GM10248 (cell line): Measurements from ENCODE around the gene KCNT1.

Experiments used
- CTCF ChIA-PET: fragments of 300-600 bp; sonication (Branson Sonifier 250); formaldehyde crosslinking; extraction: SDS; loops from one replicate; lab custom pipeline; 2021; ENCODE audit warnings: antibody characterized with exemption; lab: Yijun Ruan, JAX
- POLR2A ChIA-PET: fragments of 350-650 bp; sonication (Branson Sonifier 250); formaldehyde crosslinking; extraction: SDS; loops from one replicate; lab custom pipeline; 2020; ENCODE audit warnings: antibody characterized with exemption; lab: Yijun Ruan, JAX
- DNase-seq: peaks from one replicate; pipeline ENCODE4 v3.0.0; 2012; ENCODE audit errors: extremely low spot score
- CTCF ChIP-seq: IDR thresholded peaks from 2 replicates; pipeline ENCODE4 v1.5.1; 2012; ENCODE audit warnings: mild to moderate bottlenecking, low read depth; ENCODE audit errors: extremely low read depth, missing control alignments, control extremely low read depth

KCNT1 gene

DNA sequence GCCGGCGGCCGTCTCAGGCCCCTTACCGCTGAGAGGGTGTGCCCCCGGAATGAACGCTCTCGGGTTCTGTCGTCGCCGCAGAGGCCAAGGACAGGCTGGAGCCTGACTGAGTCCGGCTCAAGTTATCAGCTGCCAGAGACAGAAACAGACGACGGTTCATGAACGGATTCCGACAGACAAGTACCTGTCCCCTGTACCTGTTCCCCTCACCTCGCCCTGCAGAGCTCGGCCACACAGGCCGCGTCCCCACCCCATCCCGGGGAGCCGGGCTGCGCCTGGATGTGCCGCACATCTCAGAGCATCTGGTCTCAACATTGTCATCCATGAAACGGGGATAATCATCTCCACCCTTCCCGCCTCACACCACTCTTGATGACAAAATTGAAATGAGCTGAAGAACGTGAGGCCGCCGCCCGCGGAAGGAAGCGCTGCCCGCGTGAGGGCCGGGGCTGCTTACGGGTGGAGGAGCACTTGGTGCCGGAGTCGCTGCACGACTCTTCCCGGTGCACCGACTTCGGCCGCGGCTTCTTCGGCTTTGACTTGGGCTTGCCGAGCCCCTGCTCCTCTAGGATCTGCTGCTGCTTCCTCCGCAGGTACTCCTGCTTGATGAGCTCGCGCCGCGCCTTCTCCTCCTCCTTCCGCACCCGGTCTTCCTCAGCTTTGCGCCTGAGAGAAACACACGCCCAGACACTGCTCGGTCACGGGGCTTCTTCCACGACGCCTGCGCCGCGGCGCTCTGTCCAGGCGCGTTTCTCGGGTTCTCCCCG lies 116.1 kb downstream of the KCNT1 start:
- DNase-seq, result no peak
- CTCF ChIA-PET, result no interaction called here
- TF ChIP-seq CTCF, result no peak
- POLR2A ChIA-PET, result no interaction called here

- CTCF ChIA-PET, result no interaction called here
- POLR2A ChIA-PET, result no interaction called here
- no peak for TF ChIP-seq CTCF
- no peak for DNase-seq
These were observed 116.9 kb downstream of the KCNT1 start for GRCh38 chr9:135818718-135819475.

DNA sequence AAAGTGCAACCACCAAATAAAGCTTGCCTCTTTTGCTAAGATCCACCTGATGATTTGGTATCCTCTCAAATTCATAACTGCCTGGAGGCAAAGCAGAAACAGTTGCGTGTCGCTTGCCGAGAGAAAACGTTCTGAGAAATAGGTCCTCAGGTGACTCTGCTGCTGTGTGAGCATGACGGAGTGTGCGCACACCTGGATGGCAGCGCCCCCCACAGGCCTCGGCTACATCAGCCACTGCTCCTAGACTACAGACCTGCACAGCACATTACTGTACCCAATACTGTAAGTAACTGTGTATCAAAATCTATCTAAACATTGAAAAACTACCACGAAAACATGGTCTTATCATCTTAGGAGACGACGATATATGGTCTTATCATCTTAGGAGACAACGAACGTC lies 117.9 kb downstream of the KCNT1 start:
- TF ChIP-seq CTCF, result no peak
- ChIA-PET CTCF (interaction anchor here (0.6 kb wide), 1 partner anchor 31 kb away, joined by 3 read pairs; no protein-coding TSS in a partner anchor), POLR2A (no interaction called here)
- DNase-seq, result no peak

DNA sequence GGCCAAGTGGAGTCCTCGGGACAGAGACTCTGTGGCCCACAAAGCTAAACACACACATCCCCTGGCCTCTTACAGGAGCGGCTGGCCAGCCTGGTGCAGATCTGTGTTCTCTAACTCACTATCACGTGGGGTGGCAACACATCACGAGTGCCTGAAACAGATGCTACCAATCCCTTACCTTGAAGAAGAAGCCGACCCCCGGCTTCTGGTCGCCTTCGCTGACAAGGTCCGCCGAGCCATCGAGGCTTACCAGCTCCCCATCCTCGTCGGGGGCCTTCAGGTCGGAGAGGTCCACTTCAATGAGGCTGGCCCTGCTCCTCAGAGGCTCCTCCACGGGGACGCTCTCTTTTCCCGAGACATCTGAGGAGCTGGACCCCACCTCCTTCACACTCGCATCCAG lies 118.7 kb downstream of the KCNT1 start:
- DNase-seq, result no peak
- ChIA-PET POLR2A (interaction anchor here (0.6 kb wide), 1 partner anchor 1599 kb away, joined by 3 read pairs; no protein-coding TSS in a partner anchor), CTCF (no interaction called here)
- TF ChIP-seq CTCF, result no peak

- no peak for DNase-seq
- ChIA-PET POLR2A (interaction anchor here (0.6 kb wide), 1 partner anchor 1599 kb away, joined by 3 read pairs; no protein-coding TSS in a partner anchor), CTCF (no interaction called here)
- TF ChIP-seq CTCF, result no peak
These were observed 119.1 kb downstream of the KCNT1 start for GRCh38 chr9:135821116-135821515.

DNA sequence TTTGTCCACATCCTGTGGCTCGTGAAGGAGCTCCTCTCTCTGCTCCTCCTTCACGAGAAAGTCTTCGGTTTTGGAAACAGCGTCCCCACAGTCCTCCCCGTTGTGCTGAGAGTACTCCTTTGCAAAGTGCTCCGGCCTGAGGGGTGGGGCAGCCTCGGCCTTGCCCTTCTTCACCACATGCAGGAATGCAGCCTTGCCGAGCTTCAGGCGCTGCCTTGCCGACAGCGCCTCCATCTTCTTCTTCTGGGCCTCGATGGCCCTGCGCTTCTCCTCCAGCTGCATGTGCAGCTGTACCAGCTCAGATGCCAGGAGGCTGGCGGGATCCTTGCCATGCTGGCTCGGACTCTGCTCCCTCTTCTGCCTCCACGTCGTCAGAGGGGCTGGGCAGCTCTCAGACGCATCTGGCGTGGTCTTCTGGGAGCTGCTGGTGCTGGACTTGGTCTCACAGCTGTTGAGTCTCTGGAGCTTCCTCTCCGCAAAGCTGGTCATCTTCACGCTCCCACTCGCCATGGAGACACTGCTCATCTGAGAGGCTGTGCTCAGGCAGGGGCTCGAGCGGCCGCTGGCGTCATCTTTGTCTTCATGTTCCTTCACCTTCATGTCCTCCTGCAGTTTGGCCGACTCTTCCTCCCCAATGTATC lies 119.9 kb downstream of the KCNT1 start:
- DNase-seq, result no peak
- POLR2A ChIA-PET, result no interaction called here
- CTCF ChIA-PET, result no interaction called here
- no peak for TF ChIP-seq CTCF
